Smooth muscle cell (in vitro differentiated cells): ENCODE data around the gene CIAPIN1. TPM values are rescaled to one million over a fixed set of nuclear protein-coding genes. Genes with fewer than 3 reads are reported as not detected.

Experiments
- DNase-seq: peaks from one replicate; lab custom pipeline; 2025; ENCODE audit not compliant: unreplicated experiment; lab: John Stamatoyannopoulos, UW
- H2AFZ ChIP-seq: fragments of 200-600 bp; sonication (generic); 2 replicates; pipeline ENCODE4 v1.6.0; 2016; ENCODE audit warnings: antibody characterized with exemption, low read depth, mild to moderate bottlenecking
- H3F3A ChIP-seq: fragments of 200-600 bp; sonication (generic); 2 replicates; pipeline ENCODE4 v1.6.0; 2017; ENCODE audit warnings: antibody characterized with exemption, low read depth
- H3K27ac ChIP-seq: fragments of 200-600 bp; sonication (generic); 2 replicates; pipeline ENCODE4 v1.5.1; 2016; ENCODE audit warnings: low read depth, mild to moderate bottlenecking
- H3K27me3 ChIP-seq: fragments of 200-600 bp; sonication (generic); 2 replicates; pipeline ENCODE4 v1.6.1; 2016; ENCODE audit warnings: low read depth, mild to moderate bottlenecking
- H3K36me3 ChIP-seq: fragments of 200-600 bp; sonication (generic); 2 replicates; pipeline ENCODE4 v1.5.1; 2016; ENCODE audit warnings: low read depth
- H3K4me1 ChIP-seq: fragments of 200-600 bp; sonication (generic); 2 replicates; pipeline ENCODE4 v1.5.1; 2016; ENCODE audit warnings: low read depth
- H3K4me2 ChIP-seq: fragments of 200-600 bp; sonication (generic); 2 replicates; pipeline ENCODE4 v1.6.0; 2016; ENCODE audit warnings: mild to moderate bottlenecking
- H3K4me3 ChIP-seq: fragments of 200-600 bp; sonication (generic); 2 replicates; pipeline ENCODE4 v1.5.1; 2016; ENCODE audit warnings: mild to moderate bottlenecking
- H3K79me2 ChIP-seq: fragments of 200-600 bp; sonication (generic); 2 replicates; pipeline ENCODE4 v1.6.0; 2016; ENCODE audit warnings: low read depth, mild to moderate bottlenecking
- H3K9ac ChIP-seq: fragments of 200-600 bp; sonication (generic); 2 replicates; pipeline ENCODE4 v1.6.0; 2016; ENCODE audit warnings: low read depth
- H3K9me3 ChIP-seq: fragments of 200-600 bp; sonication (generic); replicated peaks from 2 replicates; pipeline ENCODE4 v1.5.1; 2016; ENCODE audit warnings: low read depth
- H4K20me1 ChIP-seq: fragments of 200-600 bp; sonication (generic); 2 replicates; pipeline ENCODE4 v1.6.0; 2016; ENCODE audit warnings: low read depth
- WGBS: methylation state at CpG from one replicate; pipeline ENCODE4 v1.1.7; 2016; ENCODE audit warnings: low lambda C conversion rate; 5-methylcytosine and 5-hydroxymethylcytosine counted together
- polyA plus RNA-seq: library from polyadenylated mRNA; unstranded; fragments of >200 nt; fragmentation: Nextera tagmentation; extraction: Ambion mirVana; gene quantifications from 2 replicates; pipeline ENCODE4 v1.2.1, GENCODE V29; 2016
- total RNA-seq: library from RNA; depleted of rRNA; stranded (reverse); fragments of >200 nt; gene quantifications from 2 replicates; pipeline ENCODE4 v1.2.3, GENCODE V29; 2014
- TF ChIP-seq, protein P1 (sequence below): fragments of 200-600 bp; sonication (generic); IDR thresholded peaks from 2 replicates; pipeline ENCODE4 v1.5.1; 2017; ENCODE audit warnings: borderline replicate concordance, mild to moderate bottlenecking, antibody characterized with exemption; ENCODE audit not compliant: insufficient read depth, poor library complexity, severe bottlenecking

Gene CIAPIN1
- total and polyA plus RNA-seq, 2 experiments from 2014 or later: 36.6 to 58.1 TPM

DNA sequence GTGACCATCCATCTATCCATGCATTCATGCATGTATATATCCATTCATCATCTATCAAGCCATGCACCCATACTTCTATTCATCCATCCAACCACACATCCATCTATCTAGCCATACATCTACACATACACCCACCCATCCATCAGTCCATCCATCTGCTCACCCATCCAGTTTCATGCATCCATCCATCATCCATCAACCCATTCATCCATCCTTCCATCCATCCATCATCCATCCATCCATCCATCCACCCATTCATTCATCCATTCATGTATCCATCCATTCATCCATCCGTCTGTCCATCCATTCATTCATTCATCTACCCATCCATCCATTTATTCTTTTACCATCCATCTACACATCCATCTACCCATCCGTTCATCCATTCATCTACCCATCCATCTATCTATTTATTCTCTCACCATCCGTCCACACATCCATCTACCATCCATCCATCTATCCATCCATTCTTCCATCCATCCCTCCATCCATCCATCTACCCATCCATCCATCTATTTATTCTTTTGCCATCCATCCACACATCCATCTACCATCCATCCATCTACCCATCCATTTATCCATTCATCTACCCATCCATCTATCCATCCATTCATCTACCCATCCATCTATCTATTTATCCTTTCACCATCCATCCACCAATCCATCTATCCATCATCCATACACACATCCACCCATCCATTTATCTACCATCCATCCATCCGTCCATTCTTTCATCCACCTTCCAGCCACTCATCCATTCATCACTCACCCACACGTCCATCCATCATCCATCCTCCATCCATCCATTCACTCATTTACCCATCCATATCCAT is 39.4 kb downstream of the CIAPIN1 start:
- WGBS: 82% methylated on average over 5 of the region's 5 CpGs
- Histone ChIP-seq H3K27me3 (no peaks in the 10 kb centered on the region), H3K79me2 (no peaks in the 10 kb centered on the region), H3K4me2 (no peak overlapping the region), H2AFZ (no peak overlapping the region), H3K9ac (no peak overlapping the region), H3K9me3 (no peaks in the 10 kb centered on the region), H3K4me3 (no peak overlapping the region), H3F3A (no peaks in the 10 kb centered on the region), H3K27ac (no peak overlapping the region), H4K20me1 (no peaks in the 10 kb centered on the region), H3K4me1 (no peaks in the 10 kb centered on the region), H3K36me3 (no peaks in the 10 kb centered on the region)
- DNase-seq: no peak
- TF ChIP-seq, protein P1, sequence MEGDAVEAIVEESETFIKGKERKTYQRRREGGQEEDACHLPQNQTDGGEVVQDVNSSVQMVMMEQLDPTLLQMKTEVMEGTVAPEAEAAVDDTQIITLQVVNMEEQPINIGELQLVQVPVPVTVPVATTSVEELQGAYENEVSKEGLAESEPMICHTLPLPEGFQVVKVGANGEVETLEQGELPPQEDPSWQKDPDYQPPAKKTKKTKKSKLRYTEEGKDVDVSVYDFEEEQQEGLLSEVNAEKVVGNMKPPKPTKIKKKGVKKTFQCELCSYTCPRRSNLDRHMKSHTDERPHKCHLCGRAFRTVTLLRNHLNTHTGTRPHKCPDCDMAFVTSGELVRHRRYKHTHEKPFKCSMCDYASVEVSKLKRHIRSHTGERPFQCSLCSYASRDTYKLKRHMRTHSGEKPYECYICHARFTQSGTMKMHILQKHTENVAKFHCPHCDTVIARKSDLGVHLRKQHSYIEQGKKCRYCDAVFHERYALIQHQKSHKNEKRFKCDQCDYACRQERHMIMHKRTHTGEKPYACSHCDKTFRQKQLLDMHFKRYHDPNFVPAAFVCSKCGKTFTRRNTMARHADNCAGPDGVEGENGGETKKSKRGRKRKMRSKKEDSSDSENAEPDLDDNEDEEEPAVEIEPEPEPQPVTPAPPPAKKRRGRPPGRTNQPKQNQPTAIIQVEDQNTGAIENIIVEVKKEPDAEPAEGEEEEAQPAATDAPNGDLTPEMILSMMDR: no peak

GRCh38 chr16:57406881-57407280 is 40.3 kb downstream of the CIAPIN1 start:
- 91% methylated on average over 2 of the region's 2 CpGs for WGBS

GRCh38 chr16:57405097-57405496 is 42.1 kb downstream of the CIAPIN1 start:
- Histone ChIP-seq H3K27ac (no peak overlapping the region), H3K79me2 (no peaks in the 10 kb centered on the region), H3F3A (no peaks in the 10 kb centered on the region), H3K27me3 (no peaks in the 10 kb centered on the region), H3K9ac (no peak overlapping the region), H3K4me1 (no peaks in the 10 kb centered on the region), H3K4me3 (no peak overlapping the region), H3K36me3 (no peaks in the 10 kb centered on the region), H2AFZ (no peak overlapping the region), H3K9me3 (no peaks in the 10 kb centered on the region), H3K4me2 (no peak overlapping the region), H4K20me1 (no peaks in the 10 kb centered on the region)
- WGBS: 78% methylated on average over 3 of the region's 3 CpGs
- DNase-seq: no peak
- TF ChIP-seq, protein P1: no peak

More at GRCh38 chr16:57406881-57407280, 40.3 kb downstream of the CIAPIN1 start:
- Histone ChIP-seq H4K20me1 (no peaks in the 10 kb centered on the region), H3K9me3 (no peaks in the 10 kb centered on the region), H3K27ac (no peak overlapping the region), H3F3A (no peaks in the 10 kb centered on the region), H3K4me3 (no peak overlapping the region), H3K4me1 (no peaks in the 10 kb centered on the region), H3K4me2 (no peak overlapping the region), H3K79me2 (no peaks in the 10 kb centered on the region), H3K36me3 (no peaks in the 10 kb centered on the region), H2AFZ (no peak overlapping the region), H3K9ac (no peak overlapping the region), H3K27me3 (no peaks in the 10 kb centered on the region)
- TF ChIP-seq, protein P1: no peak
- DNase-seq: no peak
